Measurements from ENCODE around the gene LARGE1. TPM values are rescaled to one million over a fixed set of nuclear protein-coding genes. Genes with fewer than 3 reads are reported as not detected.

LARGE1 gene
- total RNA-seq, 2 donors from 2014 or later = 12.5 to 21.1 TPM

GRCh38 chr22:33921525-33922348 is 1.5 kb upstream of the LARGE1 start:
- intact Hi-C loops (cut with DNase I) = loop anchor here (10.0 kb wide), 1 partner anchor 183 kb away; no protein-coding TSS in a partner anchor
- H3K4me3 ChIP-seq = peak overlapping the region; percentile 19 to 49
- H3K36me3 ChIP-seq (replicated peaks in 1 of 2; ENCODE audit: insufficient read depth in 1 of 2, low read depth in 2 of 2) = no peaks in the 10 kb centered on the region
- H3K27me3 ChIP-seq = no peaks in the 10 kb centered on the region
- WGBS, 2 donors = 2% methylated on average over 40 to 41 of the region's 52 CpGs
- peak overlapping the region in 3 of 4 donors; percentile 43 to 67 (median 48) for H3K27ac ChIP-seq
- peak; percentile 38 to 56 (median 51) for DNase-seq
- no peak for ATAC-seq
- H3K9me3 ChIP-seq = no peaks in the 10 kb centered on the region
- TF ChIP-seq POLR2A (IDR thresholded peaks at IDR 0.05) (no peak), CTCF (IDR thresholded peaks at IDR 0.05) (no peak)
- peaks cover 32% of the 10 kb centered on the region for H3K4me1 ChIP-seq

GRCh38 chr22:33920927-33921524 is 750 bp upstream of the LARGE1 start:
- no peak for TF ChIP-seq CTCF (IDR thresholded peaks at IDR 0.05)
- TF ChIP-seq POLR2A (IDR thresholded peaks at IDR 0.05) = peak; percentile 39 to 72 (median 57)
- DNase-seq = peak; percentile 98 to 99 (median 98)
- peaks cover 32% of the 10 kb centered on the region for H3K4me1 ChIP-seq
- peak overlapping the region; percentile 19 to 49 for H3K4me3 ChIP-seq
- H3K36me3 ChIP-seq (replicated peaks in 1 of 2; ENCODE audit: insufficient read depth in 1 of 2, low read depth in 2 of 2) = no peaks in the 10 kb centered on the region
- peak; percentile 91 for ATAC-seq
- no peaks in the 10 kb centered on the region for H3K27me3 ChIP-seq
- WGBS, 2 donors = 1 to 3% methylated on average over 6 to 59 of the region's 69 CpGs
- peak overlapping the region in 3 of 4 donors; percentile 43 to 67 (median 48) for H3K27ac ChIP-seq
- H3K9me3 ChIP-seq = no peaks in the 10 kb centered on the region
- intact Hi-C loops (cut with DNase I) = loop anchor here (10.0 kb wide), 1 partner anchor 184 kb away; no protein-coding TSS in a partner anchor

- TF ChIP-seq POLR2A (IDR thresholded peaks at IDR 0.05) (peak; percentile 10 to 65 (median 48)), CTCF (IDR thresholded peaks at IDR 0.05) (no peak)
- Histone ChIP-seq H3K36me3 (replicated peaks in 1 of 2; ENCODE audit: insufficient read depth in 1 of 2, low read depth in 2 of 2) (no peaks in the 10 kb centered on the region), H3K27ac (peak overlapping the region; percentile 1 to 69 (median 68)), H3K9me3 (no peaks in the 10 kb centered on the region), H3K4me3 (peak overlapping the region; percentile 64 to 89), H3K27me3 (no peaks in the 10 kb centered on the region), H3K4me1 (peaks cover 43% of the 10 kb centered on the region)
- 1 to 7% methylated on average over 8 to 53 of the region's 57 CpGs for WGBS, 2 donors
- intact Hi-C loops (cut with DNase I) = loop anchor here (10.0 kb wide), 1 partner anchor 185 kb away; no protein-coding TSS in a partner anchor
- ATAC-seq = no peak
- peak; percentile 53 to 72 (median 61) for DNase-seq
Measured at GRCh38 chr22:33919391-33920196, 682 bp downstream of the LARGE1 start.

GRCh38 chr22:33918676-33919365 is 1.5 kb downstream of the LARGE1 start:
- Histone ChIP-seq H3K9me3 (no peaks in the 10 kb centered on the region), H3K4me3 (peak overlapping the region in 1 of 2 donors; percentile 89), H3K27ac (peak overlapping the region in 2 of 4 donors; percentile 66 to 69), H3K36me3 (replicated peaks in 1 of 2; ENCODE audit: insufficient read depth in 1 of 2, low read depth in 2 of 2) (no peaks in the 10 kb centered on the region), H3K4me1 (peaks cover 42% of the 10 kb centered on the region), H3K27me3 (no peaks in the 10 kb centered on the region)
- intact Hi-C loops (cut with DNase I) = no loop called here
- WGBS, 2 donors = 36 to 47% methylated on average over 10 of the region's 10 CpGs
- ATAC-seq (no peak), DNase-seq (no peak)
- TF ChIP-seq CTCF (IDR thresholded peaks at IDR 0.05) = no peak
- TF ChIP-seq POLR2A (IDR thresholded peaks at IDR 0.05) = no peak

Data from body of pancreas (tissue), 4 donors.